Parathyroid adenoma (tissue), 2 donors: Measurements from ENCODE around the gene ALDH16A1.
A peak's percentile ranks its signal among the peaks of the same experiment; 100 is the strongest.

Source experiments
- H2AFZ ChIP-seq: fragments of 300-600 bp; sonication (generic); one replicate; pipeline ENCODE4 v1.7.0; 2017; ENCODE audit warnings: antibody characterized with exemption, mild to moderate bottlenecking
- H3K27ac ChIP-seq: fragments of 300-600 bp; sonication (generic); one replicate; pipeline ENCODE4 v1.7.0; 2017
- H3K27me3 ChIP-seq: fragments of 300-600 bp; sonication (generic); one replicate; pipeline ENCODE4 v1.7.0; 2017; ENCODE audit warnings: low read length; ENCODE audit not compliant: control insufficient read depth, insufficient read depth
- H3K36me3 ChIP-seq: fragments of 300-600 bp; sonication (generic); one replicate; pipeline ENCODE4 v1.7.0; 2017; ENCODE audit warnings: low read length; ENCODE audit not compliant: control insufficient read depth, insufficient read depth
- H3K4me1 ChIP-seq: fragments of 300-600 bp; sonication (generic); one replicate; pipeline ENCODE4 v1.7.0; 2017; ENCODE audit warnings: control low read depth
- H3K4me2 ChIP-seq: fragments of 300-600 bp; sonication (generic); one replicate; pipeline ENCODE4 v1.7.0; 2017; ENCODE audit warnings: low read length
- H3K4me3 ChIP-seq: fragments of 300-600 bp; sonication (generic); one replicate; pipeline ENCODE4 v1.7.0; 2017; ENCODE audit warnings: low read depth, low read length
- H3K79me2 ChIP-seq: fragments of 300-600 bp; sonication (generic); one replicate; pipeline ENCODE4 v1.7.0; 2017; ENCODE audit warnings: control low read depth
- H3K9ac ChIP-seq: fragments of 300-600 bp; sonication (generic); one replicate; pipeline ENCODE4 v1.7.0; 2017; ENCODE audit warnings: mild to moderate bottlenecking
- H3K9me3 ChIP-seq: fragments of 300-600 bp; sonication (generic); one replicate; pipeline ENCODE4 v1.7.0; 2017; ENCODE audit warnings: low read length; ENCODE audit not compliant: control insufficient read depth
- TF ChIP-seq, protein P1 (sequence below): fragments of 300-600 bp; sonication (generic); IDR thresholded peaks from one replicate; pipeline ENCODE4 v1.7.0; 2017; ENCODE audit warnings: antibody characterized with exemption, mild to moderate bottlenecking
- donor health status: primary hyperparathyroidism.

ALDH16A1 gene

GRCh38 chr19:49490287-49491029 lies 37.4 kb downstream of the ALDH16A1 start:
- Histone ChIP-seq H3K27me3 (no peaks in the 10 kb centered on the region), H2AFZ (no peak overlapping the region), H3K4me1 (peaks cover 10% of the 10 kb centered on the region), H3K36me3 (no peaks in the 10 kb centered on the region), H3K9me3 (no peaks in the 10 kb centered on the region), H3K27ac (peak overlapping the region; percentile 90), H3K9ac (no peak overlapping the region), H3K4me2 (no peak overlapping the region), H3K4me3 (no peak overlapping the region), H3K79me2 (peaks cover 31% of the 10 kb centered on the region)
- TF ChIP-seq, protein P1, sequence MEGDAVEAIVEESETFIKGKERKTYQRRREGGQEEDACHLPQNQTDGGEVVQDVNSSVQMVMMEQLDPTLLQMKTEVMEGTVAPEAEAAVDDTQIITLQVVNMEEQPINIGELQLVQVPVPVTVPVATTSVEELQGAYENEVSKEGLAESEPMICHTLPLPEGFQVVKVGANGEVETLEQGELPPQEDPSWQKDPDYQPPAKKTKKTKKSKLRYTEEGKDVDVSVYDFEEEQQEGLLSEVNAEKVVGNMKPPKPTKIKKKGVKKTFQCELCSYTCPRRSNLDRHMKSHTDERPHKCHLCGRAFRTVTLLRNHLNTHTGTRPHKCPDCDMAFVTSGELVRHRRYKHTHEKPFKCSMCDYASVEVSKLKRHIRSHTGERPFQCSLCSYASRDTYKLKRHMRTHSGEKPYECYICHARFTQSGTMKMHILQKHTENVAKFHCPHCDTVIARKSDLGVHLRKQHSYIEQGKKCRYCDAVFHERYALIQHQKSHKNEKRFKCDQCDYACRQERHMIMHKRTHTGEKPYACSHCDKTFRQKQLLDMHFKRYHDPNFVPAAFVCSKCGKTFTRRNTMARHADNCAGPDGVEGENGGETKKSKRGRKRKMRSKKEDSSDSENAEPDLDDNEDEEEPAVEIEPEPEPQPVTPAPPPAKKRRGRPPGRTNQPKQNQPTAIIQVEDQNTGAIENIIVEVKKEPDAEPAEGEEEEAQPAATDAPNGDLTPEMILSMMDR: no peak

DNA sequence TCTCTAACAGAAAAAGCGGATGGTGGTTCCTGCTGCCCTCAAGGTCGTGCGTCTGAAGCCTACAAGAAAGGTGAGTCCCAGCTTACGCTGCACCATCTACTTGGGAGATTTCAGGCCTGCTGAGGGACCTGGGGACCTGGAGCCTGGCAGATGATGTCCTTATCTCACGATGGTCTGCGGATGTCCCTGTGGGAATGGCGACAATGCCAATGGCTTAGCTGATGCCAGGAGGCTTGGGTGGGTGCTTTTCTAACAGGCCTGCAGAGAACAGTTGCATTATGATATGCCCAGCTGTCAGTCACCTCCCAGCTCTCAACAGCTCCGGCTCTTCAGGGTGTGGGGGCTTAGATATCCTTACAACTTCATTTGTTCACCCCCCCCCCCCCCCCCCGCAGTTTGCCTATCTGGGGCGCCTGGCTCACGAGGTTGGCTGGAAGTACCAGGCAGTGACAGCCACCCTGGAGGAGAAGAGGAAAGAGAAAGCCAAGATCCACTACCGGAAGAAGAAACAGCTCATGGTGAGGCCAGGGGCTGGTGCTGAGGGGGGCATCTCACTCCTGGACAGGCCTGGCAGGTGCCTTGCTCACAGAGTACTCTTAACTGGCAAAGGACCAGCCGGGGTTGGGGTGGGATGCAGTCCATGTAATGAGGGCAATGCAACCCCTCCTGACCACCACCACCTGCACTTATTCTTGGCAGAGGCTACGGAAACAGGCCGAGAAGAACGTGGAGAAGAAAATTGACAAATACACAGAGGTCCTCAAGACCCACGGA lies 38.2 kb downstream of the ALDH16A1 start:
- H3K27me3 ChIP-seq: no peaks in the 10 kb centered on the region
- peaks cover 31% of the 10 kb centered on the region for H3K79me2 ChIP-seq
- TF ChIP-seq, protein P1: no peak
- no peaks in the 10 kb centered on the region for H3K9me3 ChIP-seq
- H3K27ac ChIP-seq: no peak overlapping the region
- H3K9ac ChIP-seq: no peak overlapping the region
- no peak overlapping the region for H2AFZ ChIP-seq
- peaks cover 13% of the 10 kb centered on the region for H3K4me1 ChIP-seq
- no peak overlapping the region for H3K4me3 ChIP-seq
- no peak overlapping the region for H3K4me2 ChIP-seq
- H3K36me3 ChIP-seq: no peaks in the 10 kb centered on the region

DNA sequence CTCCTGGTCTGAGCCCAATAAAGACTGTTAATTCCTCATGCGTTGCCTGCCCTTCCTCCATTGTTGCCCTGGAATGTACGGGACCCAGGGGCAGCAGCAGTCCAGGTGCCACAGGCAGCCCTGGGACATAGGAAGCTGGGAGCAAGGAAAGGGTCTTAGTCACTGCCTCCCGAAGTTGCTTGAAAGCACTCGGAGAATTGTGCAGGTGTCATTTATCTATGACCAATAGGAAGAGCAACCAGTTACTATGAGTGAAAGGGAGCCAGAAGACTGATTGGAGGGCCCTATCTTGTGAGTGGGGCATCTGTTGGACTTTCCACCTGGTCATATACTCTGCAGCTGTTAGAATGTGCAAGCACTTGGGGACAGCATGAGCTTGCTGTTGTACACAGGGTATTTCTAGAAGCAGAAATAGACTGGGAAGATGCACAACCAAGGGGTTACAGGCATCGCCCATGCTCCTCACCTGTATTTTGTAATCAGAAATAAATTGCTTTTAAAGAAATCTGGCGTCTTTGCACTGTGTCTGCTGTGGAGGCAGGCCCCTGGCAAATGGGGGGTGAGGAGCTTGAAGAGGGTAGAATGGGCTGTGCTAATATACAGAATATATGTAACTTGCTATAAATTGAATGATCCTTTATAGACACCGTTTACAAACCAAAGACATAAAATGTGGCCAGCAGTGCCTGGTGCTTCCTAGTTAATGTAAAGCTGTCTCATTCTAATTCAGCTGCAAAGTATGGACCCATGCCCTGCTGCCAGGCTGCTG lies 39.0 kb downstream of the ALDH16A1 start:
- Histone ChIP-seq H3K27me3 (no peaks in the 10 kb centered on the region), H3K79me2 (peaks cover 31% of the 10 kb centered on the region), H3K4me3 (no peak overlapping the region), H3K36me3 (no peaks in the 10 kb centered on the region), H3K9ac (no peak overlapping the region), H3K4me1 (peaks cover 13% of the 10 kb centered on the region), H3K4me2 (no peak overlapping the region), H3K27ac (no peak overlapping the region), H2AFZ (no peak overlapping the region), H3K9me3 (no peaks in the 10 kb centered on the region)
- TF ChIP-seq, protein P1: no peak

- H3K9ac ChIP-seq: no peak overlapping the region
- no peaks in the 10 kb centered on the region for H3K27me3 ChIP-seq
- peaks cover 27% of the 10 kb centered on the region for H3K79me2 ChIP-seq
- no peak overlapping the region for H3K27ac ChIP-seq
- H2AFZ ChIP-seq: no peak overlapping the region
- TF ChIP-seq, protein P1: no peak
- no peaks in the 10 kb centered on the region for H3K9me3 ChIP-seq
- no peaks in the 10 kb centered on the region for H3K36me3 ChIP-seq
- H3K4me3 ChIP-seq: no peak overlapping the region
- H3K4me1 ChIP-seq: peaks cover 19% of the 10 kb centered on the region
- no peak overlapping the region for H3K4me2 ChIP-seq
These were observed 39.8 kb downstream of the ALDH16A1 start for GRCh38 chr19:49492573-49493405.
